Measurements from ENCODE around the gene FOXM1. TPM values are rescaled to one million over a fixed set of nuclear protein-coding genes. Genes with fewer than 3 reads are reported as not detected.

The FOXM1 gene
- total and polyA plus RNA-seq, 2 of the 13 experiments (the other 11 are each of a cell fraction or from before 2014, with no cell fraction given): 17.1 to 25.9 TPM

GRCh38 chr12:2855546-2855945 lies 21.4 kb downstream of the FOXM1 start (continued):
- TF ChIP-seq, protein P1, sequence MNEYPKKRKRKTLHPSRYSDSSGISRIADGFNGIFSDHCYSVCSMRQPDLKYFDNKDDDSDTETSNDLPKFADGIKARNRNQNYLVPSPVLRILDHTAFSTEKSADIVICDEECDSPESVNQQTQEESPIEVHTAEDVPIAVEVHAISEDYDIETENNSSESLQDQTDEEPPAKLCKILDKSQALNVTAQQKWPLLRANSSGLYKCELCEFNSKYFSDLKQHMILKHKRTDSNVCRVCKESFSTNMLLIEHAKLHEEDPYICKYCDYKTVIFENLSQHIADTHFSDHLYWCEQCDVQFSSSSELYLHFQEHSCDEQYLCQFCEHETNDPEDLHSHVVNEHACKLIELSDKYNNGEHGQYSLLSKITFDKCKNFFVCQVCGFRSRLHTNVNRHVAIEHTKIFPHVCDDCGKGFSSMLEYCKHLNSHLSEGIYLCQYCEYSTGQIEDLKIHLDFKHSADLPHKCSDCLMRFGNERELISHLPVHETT (CRISPR knock-in tag; conservative IDR thresholded peaks at IDR 0.05): no peak
- TF ChIP-seq ATF7-NPFF (CRISPR knock-in tag; IDR thresholded peaks at IDR 0.05; ENCODE audit: low read depth): no peak

DNA sequence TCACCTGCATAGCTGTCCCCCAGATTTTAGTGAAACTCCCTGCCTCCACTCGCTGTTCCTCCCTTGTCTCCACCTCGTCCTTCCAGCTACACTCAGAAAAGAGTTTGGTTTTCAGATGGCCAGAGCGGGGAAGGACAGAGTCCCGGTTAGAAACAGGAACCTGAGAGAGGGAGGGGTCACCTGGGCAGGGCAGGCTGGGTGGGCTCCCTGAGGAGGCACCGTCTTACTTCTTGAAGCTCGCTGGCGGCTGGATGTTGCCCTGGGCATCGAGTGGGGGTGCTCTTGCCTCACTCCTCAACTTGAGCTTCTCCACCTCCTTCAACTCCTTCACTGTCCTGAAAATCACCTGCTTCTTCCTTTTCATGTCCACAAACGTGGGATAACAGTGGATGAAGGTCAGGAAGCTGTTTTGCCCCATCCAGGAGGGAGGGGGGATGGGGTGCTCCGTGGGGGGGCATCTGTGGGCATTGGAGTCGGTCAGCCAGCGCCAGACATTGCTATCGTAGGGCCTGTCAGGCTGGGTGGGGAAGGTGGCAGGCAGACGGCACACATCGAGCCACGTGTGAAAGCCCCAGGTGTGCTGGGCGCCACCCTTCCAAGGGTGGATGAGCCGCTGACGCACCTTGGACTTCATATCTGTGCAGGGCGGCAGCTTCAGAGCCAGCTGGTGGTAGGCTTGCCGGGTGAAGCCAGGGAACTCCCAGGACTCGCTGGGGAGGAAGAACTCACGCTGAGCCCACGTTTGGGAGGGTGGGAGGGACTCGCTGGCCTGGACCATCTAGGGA lies 22.1 kb downstream of the FOXM1 start:
- no peaks in the 10 kb centered on the region for H3K27me3 ChIP-seq (ENCODE audit: control insufficient read depth in 1 of 2, insufficient read depth in 2 of 2, low read length in 2 of 2)
- H2AFZ ChIP-seq (ENCODE audit: low read length): no peak overlapping the region
- in situ Hi-C loops (cut with HindIII; ENCODE audit: extremely low pct_ligation_motif_present, low pct_unique_long_range_greater_than_20kb) (no loop called here), intact Hi-C loops (cut with micrococcal nuclease; ENCODE audit: unreplicated experiment) (no loop called here)
- H3K4me3 ChIP-seq (replicated peaks in 1 of 3; ENCODE audit: insufficient read depth in 1 of 3, low read depth in 2 of 3, low read length in 3 of 3): no peak overlapping the region
- no TSS peak for BruUV-seq (replicated peaks)
- H3K27ac ChIP-seq (ENCODE audit: extremely low read length, insufficient read depth, low read length): no peak overlapping the region
- CTCF ChIA-PET (ENCODE audit: low intra/inter-chr PET ratio, low total read pairs): no interaction called here
- POLR2A ChIA-PET: no interaction called here
- no peaks in the 10 kb centered on the region for H3K9me3 ChIP-seq (ENCODE audit: low read length)
- 94% methylated on average over 25 of the region's 25 CpGs for WGBS (ENCODE audit: low lambda C conversion rate)
- no peaks in the 10 kb centered on the region for H3K79me2 ChIP-seq (ENCODE audit: insufficient read depth, low read length)
- peaks cover 19% of the 10 kb centered on the region for H3K4me1 ChIP-seq (ENCODE audit: insufficient read depth, low read length)
- H3K9ac ChIP-seq (ENCODE audit: insufficient read depth, low read depth, low read length): no peak overlapping the region
- no peak overlapping the region for H3K4me2 ChIP-seq (ENCODE audit: low read depth, low read length)
- peaks cover 4 to 23% of the 10 kb centered on the region in 2 experiments for H3K36me3 ChIP-seq (replicated peaks in 1 of 2; ENCODE audit: control insufficient read depth in 1 of 2, insufficient read depth in 2 of 2, low read length in 2 of 2)
- no peak for DNase-seq (ENCODE audit: low spot score)
- no peak for FAIRE-seq
- no peak for ATAC-seq
- H4K20me1 ChIP-seq (ENCODE audit: insufficient read depth, low read length): no peaks in the 10 kb centered on the region
- TF ChIP-seq ZNF160 (CRISPR knock-in tag; IDR thresholded peaks at IDR 0.05) (no peak), ZNF710 (CRISPR knock-in tag; IDR thresholded peaks at IDR 0.05; ENCODE audit: borderline replicate concordance) (no peak), TCF7 (IDR thresholded peaks at IDR 0.05; ENCODE audit: low read depth) (no peak), ZC3H4 (CRISPR knock-in tag; IDR thresholded peaks at IDR 0.05; ENCODE audit: borderline replicate concordance) (no peak), NR2F2 (IDR thresholded peaks at IDR 0.05; ENCODE audit: borderline replicate concordance, low read depth) (no peak), ZIK1 (CRISPR knock-in tag; IDR thresholded peaks at IDR 0.05; ENCODE audit: borderline replicate concordance, low read depth) (no peak), ATAD3A (CRISPR knock-in tag; IDR thresholded peaks at IDR 0.05) (no peak), ZNF101 (CRISPR knock-in tag; IDR thresholded peaks at IDR 0.05; ENCODE audit: borderline replicate concordance, low read depth) (no peak), KAT2B (IDR thresholded peaks at IDR 0.05; ENCODE audit: borderline replicate concordance, low read depth, low read length) (no peak), ZFYVE20 (CRISPR knock-in tag; IDR thresholded peaks at IDR 0.05; ENCODE audit: borderline replicate concordance, low read depth) (no peak), CEBPZ (IDR thresholded peaks at IDR 0.05; ENCODE audit: low read length) (no peak)
- TF ChIP-seq, protein P2, sequence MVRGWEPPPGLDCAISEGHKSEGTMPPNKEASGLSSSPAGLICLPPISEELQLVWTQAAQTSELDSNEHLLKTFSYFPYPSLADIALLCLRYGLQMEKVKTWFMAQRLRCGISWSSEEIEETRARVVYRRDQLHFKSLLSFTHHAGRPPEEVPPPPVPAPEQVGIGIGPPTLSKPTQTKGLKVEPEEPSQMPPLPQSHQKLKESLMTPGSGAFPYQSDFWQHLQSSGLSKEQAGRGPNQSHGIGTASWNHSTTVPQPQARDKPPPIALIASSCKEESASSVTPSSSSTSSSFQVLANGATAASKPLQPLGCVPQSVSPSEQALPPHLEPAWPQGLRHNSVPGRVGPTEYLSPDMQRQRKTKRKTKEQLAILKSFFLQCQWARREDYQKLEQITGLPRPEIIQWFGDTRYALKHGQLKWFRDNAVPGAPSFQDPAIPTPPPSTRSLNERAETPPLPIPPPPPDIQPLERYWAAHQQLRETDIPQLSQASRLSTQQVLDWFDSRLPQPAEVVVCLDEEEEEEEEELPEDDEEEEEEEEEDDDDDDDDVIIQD (CRISPR knock-in tag; IDR thresholded peaks at IDR 0.05; ENCODE audit: low read depth): no peak
